ENCODE results near the gene GPC3. TPM values are rescaled to one million over a fixed set of nuclear protein-coding genes. Genes with fewer than 3 reads are reported as not detected.

The GPC3 gene
- total RNA-seq, 1 donor from 2014 or later = not detected

- ChIA-PET CTCF (no interaction called here), POLR2A (no interaction called here)
- no peak for DNase-seq
- no peak for ATAC-seq (ENCODE audit: low read depth)
- H3K36me3 Mint-ChIP-seq (ENCODE audit: low read depth) = no peaks in the 10 kb centered on the region
- no peak overlapping the region for H3K27ac Mint-ChIP-seq
- no peaks in the 10 kb centered on the region for H3K27me3 Mint-ChIP-seq
- no peaks in the 10 kb centered on the region for H3K9me3 Mint-ChIP-seq
- no peaks in the 10 kb centered on the region for H3K4me1 Mint-ChIP-seq
- TF ChIP-seq CTCF (IDR thresholded peaks at IDR 0.05) = no peak
- intact Hi-C loops (cut with micrococcal nuclease) = no loop called here
- no peak overlapping the region for H3K4me3 Mint-ChIP-seq
Observed at GRCh38 chrX:133859860-133860259, 125.5 kb downstream of the GPC3 start.

- H3K9me3 Mint-ChIP-seq = no peaks in the 10 kb centered on the region
- H3K27me3 Mint-ChIP-seq = no peaks in the 10 kb centered on the region
- intact Hi-C loops (cut with micrococcal nuclease) = no loop called here
- H3K36me3 Mint-ChIP-seq (ENCODE audit: low read depth) = no peaks in the 10 kb centered on the region
- H3K4me3 Mint-ChIP-seq = no peak overlapping the region
- ChIA-PET POLR2A (no interaction called here), CTCF (no interaction called here)
- no peaks in the 10 kb centered on the region for H3K4me1 Mint-ChIP-seq
- no peak for ATAC-seq (ENCODE audit: low read depth)
- no peak for TF ChIP-seq CTCF (IDR thresholded peaks at IDR 0.05)
- DNase-seq = no peak
- no peak overlapping the region for H3K27ac Mint-ChIP-seq
Observed at GRCh38 chrX:133859336-133859735, 126.1 kb downstream of the GPC3 start.

- Mint-ChIP-seq H3K9me3 (no peaks in the 10 kb centered on the region), H3K4me3 (no peak overlapping the region), H3K27ac (no peak overlapping the region), H3K4me1 (no peaks in the 10 kb centered on the region), H3K27me3 (no peaks in the 10 kb centered on the region), H3K36me3 (ENCODE audit: low read depth) (no peaks in the 10 kb centered on the region)
- ATAC-seq (ENCODE audit: low read depth) (no peak), DNase-seq (no peak)
- TF ChIP-seq CTCF (IDR thresholded peaks at IDR 0.05) = no peak
- CTCF ChIA-PET = no interaction called here
- POLR2A ChIA-PET = no interaction called here
- intact Hi-C loops (cut with micrococcal nuclease) = no loop called here
Observed at GRCh38 chrX:133857640-133858269, 127.6 kb downstream of the GPC3 start.

GRCh38 chrX:133856819-133857218 is 128.6 kb downstream of the GPC3 start:
- H3K4me3 Mint-ChIP-seq = no peak overlapping the region
- H3K27ac Mint-ChIP-seq = no peak overlapping the region
- H3K27me3 Mint-ChIP-seq = no peaks in the 10 kb centered on the region
- H3K36me3 Mint-ChIP-seq (ENCODE audit: low read depth) = no peaks in the 10 kb centered on the region
- H3K9me3 Mint-ChIP-seq = no peaks in the 10 kb centered on the region
- no peak for TF ChIP-seq CTCF (IDR thresholded peaks at IDR 0.05)
- H3K4me1 Mint-ChIP-seq = no peaks in the 10 kb centered on the region
- DNase-seq (no peak), ATAC-seq (ENCODE audit: low read depth) (no peak)
- CTCF ChIA-PET = no interaction called here
- POLR2A ChIA-PET = no interaction called here
- intact Hi-C loops (cut with micrococcal nuclease) = no loop called here

GRCh38 chrX:133854290-133854689 is 131.1 kb downstream of the GPC3 start:
- no peak overlapping the region for H3K4me3 Mint-ChIP-seq
- no peaks in the 10 kb centered on the region for H3K27me3 Mint-ChIP-seq
- no peaks in the 10 kb centered on the region for H3K4me1 Mint-ChIP-seq
- intact Hi-C loops (cut with micrococcal nuclease) = no loop called here
- no peaks in the 10 kb centered on the region for H3K9me3 Mint-ChIP-seq
- ChIA-PET CTCF (no interaction called here), POLR2A (no interaction called here)
- no peak overlapping the region for H3K27ac Mint-ChIP-seq
- TF ChIP-seq CTCF (IDR thresholded peaks at IDR 0.05) = no peak
- H3K36me3 Mint-ChIP-seq (ENCODE audit: low read depth) = no peaks in the 10 kb centered on the region
- ATAC-seq (ENCODE audit: low read depth) = no peak
- no peak for DNase-seq

Data from activated B cell treated with CpG ODN at 0.5 μM for 24 hours (primary cell).